Measurements from ENCODE around the gene NEUROD4.

DNA sequence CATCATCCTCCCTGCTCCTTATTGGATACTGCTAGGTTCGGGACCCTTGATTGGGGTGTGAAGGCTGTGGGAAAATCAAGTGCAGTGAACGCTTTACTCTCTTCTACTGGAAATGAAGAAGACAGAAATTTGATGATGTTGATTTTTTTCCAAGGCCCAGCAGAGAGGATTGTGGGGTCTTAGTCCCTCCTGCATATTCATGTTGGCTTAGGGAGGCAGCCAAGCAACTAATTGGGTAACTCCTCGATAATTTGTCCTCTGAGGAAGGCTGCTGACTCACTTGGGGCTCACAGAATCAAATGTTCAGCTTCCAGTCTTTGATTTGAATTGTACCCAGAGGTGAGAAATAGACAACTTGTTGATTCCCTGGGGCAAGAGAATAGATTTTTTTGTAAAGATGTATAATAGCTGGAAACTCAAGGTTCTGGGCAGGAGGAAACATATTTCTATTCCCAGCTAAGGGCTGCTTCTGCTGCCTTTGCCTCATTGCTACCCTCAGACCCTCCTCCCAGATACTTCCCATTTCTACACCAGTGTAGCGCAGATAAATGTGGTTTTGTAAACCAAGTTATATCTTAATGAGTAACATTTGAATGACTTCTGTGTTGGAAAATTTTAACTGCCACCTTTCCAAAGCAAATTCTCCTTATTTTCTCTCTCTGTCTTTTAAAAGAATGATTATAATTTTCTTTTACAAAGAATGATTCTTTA, 21.7 kb downstream of the NEUROD4 start:
- no peak for TF ChIP-seq POLR2A (IDR thresholded peaks at IDR 0.05; ENCODE audit: low read depth, low read length)
- TF ChIP-seq POLR2AphosphoS5 (IDR thresholded peaks at IDR 0.05; ENCODE audit: low read depth, low read length), result no peak
- no peak for TF ChIP-seq SPI1 (IDR thresholded peaks at IDR 0.05; ENCODE audit: low read depth, low read length)
